Skin of body (tissue), 2 donors: ENCODE results near the gene IRAG1. TPM values are rescaled to one million over a fixed set of nuclear protein-coding genes. Genes with fewer than 3 reads are reported as not detected.

ENCODE experiments used
- DNase-seq: peaks from one replicate; lab custom pipeline; 2025; lab: John Stamatoyannopoulos, UW
- total RNA-seq: library from RNA; depleted of rRNA; stranded (reverse); fragments of >200 nt; gene quantifications from one replicate; pipeline ENCODE4 v1.2.3, GENCODE V29; 2014

IRAG1 gene, protein sequence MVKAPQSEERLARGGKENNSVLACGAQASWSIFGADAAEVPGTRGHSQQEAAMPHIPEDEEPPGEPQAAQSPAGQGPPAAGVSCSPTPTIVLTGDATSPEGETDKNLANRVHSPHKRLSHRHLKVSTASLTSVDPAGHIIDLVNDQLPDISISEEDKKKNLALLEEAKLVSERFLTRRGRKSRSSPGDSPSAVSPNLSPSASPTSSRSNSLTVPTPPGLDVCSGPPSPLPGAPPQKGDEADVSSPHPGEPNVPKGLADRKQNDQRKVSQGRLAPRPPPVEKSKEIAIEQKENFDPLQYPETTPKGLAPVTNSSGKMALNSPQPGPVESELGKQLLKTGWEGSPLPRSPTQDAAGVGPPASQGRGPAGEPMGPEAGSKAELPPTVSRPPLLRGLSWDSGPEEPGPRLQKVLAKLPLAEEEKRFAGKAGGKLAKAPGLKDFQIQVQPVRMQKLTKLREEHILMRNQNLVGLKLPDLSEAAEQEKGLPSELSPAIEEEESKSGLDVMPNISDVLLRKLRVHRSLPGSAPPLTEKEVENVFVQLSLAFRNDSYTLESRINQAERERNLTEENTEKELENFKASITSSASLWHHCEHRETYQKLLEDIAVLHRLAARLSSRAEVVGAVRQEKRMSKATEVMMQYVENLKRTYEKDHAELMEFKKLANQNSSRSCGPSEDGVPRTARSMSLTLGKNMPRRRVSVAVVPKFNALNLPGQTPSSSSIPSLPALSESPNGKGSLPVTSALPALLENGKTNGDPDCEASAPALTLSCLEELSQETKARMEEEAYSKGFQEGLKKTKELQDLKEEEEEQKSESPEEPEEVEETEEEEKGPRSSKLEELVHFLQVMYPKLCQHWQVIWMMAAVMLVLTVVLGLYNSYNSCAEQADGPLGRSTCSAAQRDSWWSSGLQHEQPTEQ
- total RNA-seq = 3.4 TPM

DNA sequence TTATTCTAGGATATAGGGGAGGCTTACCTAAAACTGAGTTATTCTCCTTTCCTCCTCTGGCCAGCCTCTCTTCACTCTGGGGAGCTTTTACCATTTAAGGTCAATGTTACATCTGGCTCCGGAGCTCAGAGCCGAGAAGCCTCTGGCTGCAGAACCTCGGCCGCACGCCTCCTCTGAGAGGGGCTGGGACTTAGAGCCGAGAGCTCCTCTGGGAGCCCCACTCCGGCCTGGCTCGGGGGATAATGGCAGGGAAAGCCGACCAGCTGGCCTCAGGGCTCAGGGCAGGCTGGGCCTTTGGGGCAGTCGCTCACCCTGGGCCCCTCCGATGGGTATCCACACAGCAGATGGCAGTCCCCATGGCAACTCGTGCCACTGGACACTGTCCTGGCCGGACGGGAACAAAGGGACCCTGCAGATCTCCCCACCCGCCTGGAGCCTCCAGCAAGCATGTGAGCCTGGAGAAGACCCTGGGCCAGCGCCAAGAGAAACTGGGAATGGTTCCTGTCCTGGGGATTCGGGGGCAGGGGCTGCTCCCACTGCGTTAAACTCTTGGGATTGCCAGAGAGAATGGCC, at the start of gene IRAG1:
Gene IRAG1 (minus strand): TSS at position 247 of the 573 bp plus-strand sequence. CDS start 153 bp downstream, at position 94.
- no peak for DNase-seq

DNA sequence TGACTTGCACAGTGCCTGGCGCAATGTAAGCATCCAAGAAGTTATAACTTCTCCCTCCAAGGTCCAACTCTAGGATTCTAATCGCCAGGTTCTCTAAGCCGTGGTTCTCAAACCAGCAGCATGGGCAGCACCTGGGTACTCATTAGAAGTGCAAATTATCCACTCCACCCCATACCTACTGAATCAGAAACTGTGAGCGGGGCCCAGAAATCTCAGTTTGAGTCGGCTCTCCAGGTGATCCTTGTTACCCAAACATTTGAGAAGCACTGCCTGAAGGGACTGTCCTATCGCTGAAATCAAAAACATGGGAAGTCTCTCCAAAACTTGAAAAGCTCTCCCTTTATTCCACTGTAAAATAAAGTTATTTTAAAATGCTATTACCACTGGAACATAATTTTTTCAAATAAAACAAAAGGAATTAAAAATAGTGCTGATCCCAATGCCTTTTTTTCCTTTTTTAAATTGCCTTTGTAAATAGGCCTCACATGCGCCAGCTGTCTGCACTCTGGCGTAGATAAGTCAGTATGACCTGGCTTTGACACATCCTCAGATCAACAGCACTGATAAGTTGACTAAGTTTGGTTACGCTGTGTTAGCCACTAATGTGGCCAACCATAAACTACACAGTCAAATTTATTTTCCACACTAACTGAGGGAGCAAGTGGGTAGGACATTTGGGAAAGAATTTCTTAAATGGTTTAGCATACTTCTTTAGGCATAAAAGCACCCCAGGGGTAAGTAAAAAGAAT, 49.1 kb upstream of the IRAG1 start:
- no peak for DNase-seq

DNA sequence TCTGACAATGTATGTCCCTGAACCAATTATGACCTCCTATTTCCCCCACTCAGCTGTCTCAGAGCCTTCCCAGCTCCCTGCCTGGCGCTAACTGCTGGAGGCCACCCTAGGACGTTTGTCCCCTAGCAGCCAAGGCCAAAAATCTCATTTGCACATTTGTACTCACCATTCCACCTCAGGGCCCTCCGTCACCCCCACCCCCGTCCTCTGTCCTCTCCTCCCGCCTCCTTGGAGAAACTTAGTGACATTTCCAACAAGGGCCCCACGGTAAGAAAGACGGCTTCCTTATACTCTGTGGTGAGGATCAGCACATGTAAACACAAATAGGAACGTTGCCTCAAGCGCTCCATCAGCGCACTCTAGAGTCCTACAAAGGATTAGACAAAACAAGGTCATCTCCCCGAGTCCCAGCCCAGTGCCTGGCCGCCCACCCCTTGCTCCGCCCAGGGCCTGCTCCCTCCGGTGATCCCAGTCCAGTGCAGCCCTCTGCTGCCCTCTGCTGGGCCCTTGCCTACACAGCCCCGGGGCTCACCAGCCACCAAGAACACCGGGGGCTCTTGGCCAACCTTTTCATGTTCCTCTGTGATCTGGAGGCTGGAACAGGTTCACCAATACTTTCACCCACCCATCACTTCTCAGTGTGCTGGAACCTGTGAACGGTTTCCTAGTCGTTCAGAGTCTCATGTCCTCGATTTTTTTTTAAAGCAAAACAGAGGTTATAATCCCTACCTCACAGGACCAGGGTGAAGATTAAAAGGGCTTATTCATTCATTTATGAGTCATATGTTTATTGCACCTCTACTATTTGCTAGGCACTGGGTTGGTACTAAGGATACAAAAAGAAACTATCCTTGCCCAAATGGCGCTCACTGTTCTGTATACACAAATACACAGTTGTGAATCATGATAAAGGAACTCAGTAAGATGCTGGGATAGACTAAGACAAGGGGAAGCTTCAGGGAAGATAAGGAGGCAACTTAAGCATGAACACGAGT, 42.2 kb upstream of the IRAG1 start:
- peak; percentile 94 for DNase-seq

DNA sequence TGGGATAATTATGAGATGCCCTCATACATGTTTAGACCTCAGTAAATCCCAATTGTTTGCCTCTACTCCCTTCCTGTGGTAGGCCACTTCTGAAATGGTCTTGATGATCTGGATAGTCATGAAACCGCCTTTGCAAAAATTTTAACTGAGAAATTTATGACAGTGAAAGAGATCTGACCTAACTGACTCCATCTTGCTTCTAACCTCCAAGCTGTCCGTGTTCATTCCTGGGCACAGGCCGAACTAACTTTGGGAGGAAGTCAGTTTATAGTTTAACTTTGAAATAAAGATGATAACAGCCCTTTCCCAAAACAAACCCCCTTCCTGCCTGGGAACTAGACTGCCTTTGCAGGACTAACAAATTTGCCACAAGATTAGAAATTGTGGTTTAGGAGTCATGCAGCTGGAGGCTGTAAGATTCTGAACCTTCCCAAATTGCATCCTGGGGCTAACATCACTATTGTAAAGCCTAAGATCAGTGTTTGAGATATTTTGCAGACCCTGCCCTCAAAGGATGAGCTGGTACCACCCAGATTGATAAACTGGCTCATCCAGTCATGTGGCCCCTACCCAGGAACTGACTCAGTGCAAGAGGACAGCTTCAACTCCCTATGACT, 37.6 kb upstream of the IRAG1 start:
- DNase-seq = no peak

DNA sequence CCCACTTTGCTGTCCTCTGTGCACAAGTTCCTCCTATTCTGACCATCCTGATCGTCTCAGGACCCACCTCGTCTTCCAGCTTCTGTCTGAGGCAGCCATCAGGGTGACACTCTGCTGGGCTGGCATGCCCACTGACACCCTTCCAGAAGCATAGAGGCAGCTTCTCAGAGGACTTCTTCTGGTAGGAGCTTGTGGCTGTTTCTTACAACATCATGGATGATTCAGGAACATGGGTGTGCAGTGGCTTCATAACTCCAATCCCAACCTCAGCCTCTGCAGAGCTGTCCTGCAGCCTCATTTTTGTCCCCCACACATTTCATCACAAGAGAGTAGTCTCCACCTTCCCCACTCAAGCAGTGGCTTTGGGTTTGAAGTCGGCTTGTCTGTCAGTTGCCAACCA, 36.6 kb upstream of the IRAG1 start:
- DNase-seq = no peak

DNA sequence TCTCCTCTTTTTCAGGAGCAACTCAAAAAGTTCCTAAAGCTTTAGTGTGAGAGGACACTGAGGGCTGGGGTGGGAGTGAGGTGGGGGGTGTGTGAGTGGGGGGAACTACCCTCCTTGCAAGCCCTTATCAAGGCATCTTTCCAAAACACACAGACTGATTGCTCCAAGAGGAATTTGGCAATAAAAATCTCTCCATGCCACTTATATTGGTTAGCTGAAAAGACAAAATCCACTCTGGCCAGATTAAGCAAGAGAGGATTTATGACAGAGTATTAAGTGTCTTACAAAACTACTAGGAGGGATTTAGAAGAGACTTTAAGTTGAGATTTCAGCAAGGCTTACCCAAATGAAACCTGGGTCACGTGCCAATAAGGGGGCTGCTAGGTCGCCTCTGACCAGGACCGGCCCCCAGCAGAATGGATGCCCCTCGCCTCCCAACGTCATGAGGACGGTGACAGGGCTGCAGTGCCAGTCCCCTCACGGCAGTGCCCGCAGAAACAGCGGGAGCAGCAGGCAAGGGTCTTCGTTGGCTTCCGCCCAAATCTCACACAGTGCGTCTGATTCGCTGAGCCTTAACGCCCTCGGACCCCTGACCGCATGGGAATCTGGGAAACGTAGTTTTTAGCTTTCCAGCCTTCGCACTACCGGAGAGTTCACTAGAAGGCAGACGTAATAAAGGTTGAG, 35.4 kb upstream of the IRAG1 start:
- DNase-seq = no peak

DNA sequence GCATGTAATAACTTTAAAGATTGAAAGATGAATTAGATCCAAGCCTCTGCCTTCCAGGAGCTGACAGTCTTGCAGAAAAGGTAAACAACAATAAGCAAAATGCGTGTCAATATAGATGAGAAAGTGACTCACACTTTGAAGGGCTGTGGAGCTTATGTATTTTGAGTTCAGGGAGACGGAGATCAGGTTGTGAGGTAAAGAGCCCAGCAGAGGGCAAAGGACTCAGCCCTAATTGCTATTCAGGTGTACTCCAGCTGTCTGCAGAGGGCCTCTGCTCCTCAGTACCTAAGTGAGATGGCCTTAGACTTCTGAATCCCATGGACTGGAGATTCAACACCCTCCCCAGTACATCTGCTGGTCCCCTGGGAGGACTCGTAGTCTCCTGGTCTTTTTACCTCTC, 34.6 kb upstream of the IRAG1 start:
- no peak for DNase-seq

DNA sequence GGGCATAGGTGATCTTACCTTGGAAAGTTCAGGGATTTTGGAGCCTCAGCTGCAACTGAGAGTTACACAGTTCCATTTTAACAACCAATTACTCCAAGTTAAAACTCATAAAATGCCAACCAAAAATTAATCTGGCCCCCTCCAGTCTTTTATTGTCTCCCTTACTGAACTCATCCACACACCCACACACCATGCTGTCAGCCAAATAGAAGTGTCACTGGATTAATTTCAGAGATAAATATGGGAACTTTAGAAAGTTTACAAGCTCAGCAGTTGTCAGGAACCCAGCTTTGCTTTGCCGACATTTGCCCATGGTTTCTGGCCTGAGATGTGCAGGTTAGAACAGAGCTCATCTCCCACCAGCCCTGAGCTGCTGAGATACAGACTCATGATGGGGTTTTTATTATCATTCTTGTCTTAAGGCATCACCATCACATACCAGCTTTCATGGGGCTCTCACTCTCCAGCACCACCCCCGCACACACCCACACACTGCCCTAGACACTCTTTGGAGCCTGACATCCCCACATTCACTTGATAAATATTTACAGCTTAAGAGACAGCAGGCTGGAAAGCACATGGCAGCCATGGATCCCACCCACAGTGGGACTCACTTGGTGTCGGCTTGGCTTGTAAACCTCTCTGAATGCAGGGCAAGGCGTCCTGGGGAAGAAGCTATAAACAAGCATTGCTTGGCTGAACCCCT, 33.7 kb upstream of the IRAG1 start:
- peak; percentile 35 for DNase-seq

DNA sequence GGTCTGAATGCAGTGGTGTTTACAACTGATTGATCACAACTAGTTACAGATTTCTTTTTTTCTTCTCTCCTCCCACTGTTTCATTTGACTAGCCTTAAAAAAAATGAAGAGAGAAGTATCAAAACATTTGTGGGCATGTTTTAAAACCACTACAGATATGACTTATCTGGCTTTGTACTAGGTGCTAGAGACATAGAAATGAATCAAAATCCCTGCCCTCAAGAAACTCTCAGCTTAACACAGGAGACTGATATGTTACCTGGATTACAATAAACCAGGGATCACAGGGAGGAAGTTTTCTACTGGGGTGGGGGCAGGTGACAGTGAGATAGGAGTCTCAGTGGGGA, 32.3 kb upstream of the IRAG1 start:
- DNase-seq = no peak

DNA sequence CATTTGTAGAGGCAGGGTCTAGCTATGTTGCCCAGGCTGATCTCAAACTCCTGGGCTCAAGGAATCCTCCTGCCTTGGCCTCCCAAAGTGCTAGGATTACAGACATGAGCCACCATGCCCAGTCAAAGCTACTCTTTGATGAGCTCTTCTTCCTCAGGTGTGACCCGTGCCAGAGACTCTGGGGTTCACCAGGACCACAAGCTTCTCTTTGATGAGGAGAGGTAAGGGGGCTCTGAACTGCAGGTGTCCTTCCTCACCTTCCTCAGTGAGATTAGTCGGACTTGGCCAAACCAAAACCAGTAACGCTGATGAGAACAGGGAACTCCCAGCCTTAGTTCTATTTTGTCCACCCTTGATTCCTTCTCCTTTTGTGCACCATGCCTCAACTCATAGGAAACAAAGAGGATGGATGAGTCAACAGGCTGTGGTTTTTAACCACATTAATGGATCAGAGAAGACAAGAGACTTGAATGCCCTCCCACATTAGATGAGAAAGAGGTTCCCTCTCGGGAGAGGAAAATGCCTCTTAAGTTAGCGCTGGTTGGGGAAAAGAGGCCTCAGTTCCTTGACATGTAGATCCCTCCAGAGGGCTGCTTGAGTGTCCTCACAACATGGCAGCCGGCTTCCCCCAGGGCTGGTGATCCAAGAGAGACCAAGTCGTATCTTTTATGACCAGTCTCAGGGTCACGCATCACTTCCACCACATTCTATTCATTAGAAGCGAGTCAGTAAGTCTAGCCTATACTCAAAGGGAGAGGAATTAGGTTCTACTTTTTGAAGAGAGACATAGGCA, 31.8 kb upstream of the IRAG1 start:
- DNase-seq = no peak

DNA sequence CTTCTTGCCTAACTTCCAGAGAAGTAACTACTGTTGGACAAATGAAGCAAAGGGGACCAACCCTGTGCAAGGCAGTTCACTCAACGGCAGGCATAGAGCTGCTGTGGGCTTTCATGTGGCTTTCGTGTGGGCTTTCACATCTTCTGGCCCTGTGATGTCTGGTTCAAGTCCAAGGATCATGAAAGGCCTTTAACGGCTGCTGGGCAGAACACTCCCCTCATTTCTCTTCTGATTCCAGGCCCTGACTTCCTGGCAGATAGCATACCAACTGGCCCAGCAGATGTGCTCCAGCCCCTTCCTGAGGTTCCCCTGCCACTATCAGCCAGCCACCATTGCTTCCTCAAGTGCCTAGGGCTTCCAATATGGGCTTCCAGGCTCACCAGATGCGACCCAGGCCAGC, 28.8 kb upstream of the IRAG1 start:
- no peak for DNase-seq

DNA sequence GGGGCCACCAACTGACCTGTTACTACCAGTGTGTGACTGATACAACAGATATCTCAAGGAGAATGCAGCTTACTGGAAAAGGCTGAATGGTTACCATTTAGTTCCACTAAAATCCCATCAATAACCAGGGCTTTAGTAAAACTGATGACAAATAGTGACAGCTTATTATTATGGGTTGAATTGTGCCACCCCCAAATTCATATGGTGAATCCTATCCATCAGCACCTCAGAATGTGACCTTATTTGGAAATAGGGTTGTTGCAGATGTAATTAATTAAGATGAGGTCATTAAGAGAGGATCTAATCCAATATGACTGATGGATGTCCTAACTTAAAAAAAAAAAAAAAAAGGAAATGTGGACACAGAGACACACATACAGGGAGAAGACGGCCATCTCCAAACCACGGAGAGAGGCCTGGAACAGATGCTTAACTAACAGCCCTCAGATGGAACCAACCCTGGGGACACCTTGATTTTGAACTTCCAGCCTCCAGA, 27.4 kb upstream of the IRAG1 start:
- no peak for DNase-seq

DNA sequence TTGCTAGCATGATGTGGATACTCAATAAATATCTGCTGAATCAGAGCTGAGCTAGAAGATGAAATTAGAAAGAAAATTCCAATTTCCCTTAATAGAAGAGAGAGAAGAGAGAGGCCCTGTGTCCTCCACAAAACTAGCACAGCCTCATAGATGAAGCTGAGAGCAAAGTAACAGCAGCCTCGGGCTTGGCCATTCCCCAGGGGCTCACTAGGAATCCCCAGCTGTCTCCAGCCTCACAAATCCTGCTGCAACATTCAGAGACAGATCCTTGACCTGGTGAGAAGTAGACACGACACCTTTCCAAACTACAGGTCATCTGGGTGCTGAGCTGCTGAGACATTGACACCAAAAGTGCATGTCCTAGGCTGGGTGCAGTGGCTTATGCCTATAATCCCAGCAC, 26.1 kb upstream of the IRAG1 start:
- no peak for DNase-seq

DNA sequence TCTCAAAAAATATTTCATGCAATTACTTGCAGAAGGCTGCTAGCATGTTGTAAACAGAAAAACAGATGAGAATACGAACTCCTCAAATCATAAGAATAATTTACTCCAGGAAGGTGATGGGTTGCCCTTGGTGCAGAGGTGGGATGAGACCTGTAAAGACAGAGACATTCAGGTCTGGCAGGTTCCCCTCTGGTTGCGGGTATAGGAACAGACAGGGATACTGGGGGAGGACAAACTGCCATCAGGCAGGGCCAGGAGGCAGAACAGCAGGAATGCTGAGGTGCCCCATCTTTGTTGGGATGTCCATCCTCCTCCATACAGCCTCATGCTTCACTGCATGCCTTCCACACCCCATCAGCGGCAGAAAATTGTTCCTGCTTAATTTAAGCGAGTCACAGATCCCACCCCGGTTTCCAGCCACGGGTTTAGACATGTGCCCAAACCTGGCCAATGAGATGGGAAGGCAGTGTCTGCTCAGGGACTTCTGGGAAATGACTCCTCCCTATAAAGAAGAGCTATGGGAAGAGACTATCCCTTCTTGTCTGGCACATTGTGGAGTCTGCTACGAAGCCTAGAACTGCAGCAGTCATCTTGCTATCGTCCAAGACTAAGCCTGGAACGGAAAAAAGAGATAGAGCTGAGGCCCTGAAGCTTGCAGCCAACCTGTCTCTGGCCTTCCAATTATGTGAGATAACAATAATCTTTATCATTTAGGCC, 23.1 kb upstream of the IRAG1 start:
- no peak for DNase-seq

DNA sequence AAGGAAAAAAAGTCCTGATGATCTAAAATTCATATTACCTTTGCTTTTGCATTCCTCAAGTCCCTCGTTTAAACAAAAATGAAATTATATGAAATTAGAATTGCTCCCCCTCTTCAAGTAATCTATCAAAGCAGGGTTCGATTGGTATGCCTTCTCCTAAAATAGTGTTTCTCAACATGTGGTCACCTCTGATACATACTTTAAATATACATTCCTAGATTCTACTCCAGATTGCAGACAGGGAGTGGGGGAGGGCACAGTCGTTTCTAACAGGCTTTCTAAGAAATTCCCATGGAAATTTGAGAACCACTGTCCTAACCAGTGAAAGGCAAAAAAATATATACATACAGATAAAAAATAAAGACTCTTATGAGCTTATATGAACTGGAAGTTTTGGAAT, 22.6 kb upstream of the IRAG1 start:
- no peak for DNase-seq

DNA sequence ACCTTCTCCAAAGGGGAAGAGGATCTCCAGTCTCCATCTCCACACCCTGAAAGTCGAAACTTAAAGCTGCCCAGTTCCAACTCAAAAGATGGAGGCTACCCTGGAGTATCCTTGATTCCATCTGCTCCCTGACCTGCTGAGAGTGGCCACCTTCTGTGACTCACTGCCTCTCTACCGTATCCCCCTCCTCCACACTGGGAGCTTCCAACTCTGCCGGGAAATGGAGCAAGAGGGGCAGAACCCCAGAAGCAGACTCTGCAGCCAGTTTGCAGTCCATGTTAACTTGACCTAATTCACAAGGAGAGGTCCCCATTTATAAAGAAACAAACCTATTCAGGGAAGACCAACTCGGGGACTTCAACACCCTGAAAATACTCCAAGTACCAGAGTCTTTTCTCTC, 22.0 kb upstream of the IRAG1 start:
- DNase-seq = no peak
